ENCODE data around the gene PKLR.

GRCh38 chr1:155305881-155306391 lies 4.7 kb upstream of the PKLR start:
- no peak for TF ChIP-seq POLR2AphosphoS5 (IDR thresholded peaks at IDR 0.05)
- TF ChIP-seq CTCF (IDR thresholded peaks at IDR 0.05): no peak
- TF ChIP-seq EP300 (IDR thresholded peaks at IDR 0.05): no peak
- no peak for TF ChIP-seq POLR2A (IDR thresholded peaks at IDR 0.05)
